Astrocyte (in vitro differentiated cells and primary cell): ENCODE results near the gene KLF9. TPM values are rescaled to one million over a fixed set of nuclear protein-coding genes. Genes with fewer than 3 reads are reported as not detected.
A peak's percentile ranks its signal among the peaks of the same experiment; 100 is the strongest.

Experiments
- DNase-seq: peaks from one replicate; pipeline ENCODE4 v3.0.0-alpha.2; 2010; ENCODE audit warnings: low read depth
- FAIRE-seq: peaks from 2 replicates; lab custom pipeline; 2011; peaks lifted over from hg19 to GRCh38; lab: Jason Lieb, UNC
- H2AFZ ChIP-seq: 2 replicates; pipeline ENCODE4 v1.6.0; 2012; ENCODE audit warnings: low read depth, low read length, inconsistent platforms
- H3K27ac ChIP-seq: 2 replicates; pipeline ENCODE4 v1.5.1; 2011; ENCODE audit warnings: low read depth, low read length, inconsistent platforms
- H3K27me3 ChIP-seq: 2 replicates; pipeline ENCODE4 v1.6.0; 2011; ENCODE audit warnings: low read length, inconsistent platforms; ENCODE audit not compliant: insufficient read depth
- H3K36me3 ChIP-seq: 2 replicates; pipeline ENCODE4 v1.5.1; 2011; ENCODE audit warnings: low read length, inconsistent platforms; ENCODE audit not compliant: insufficient read depth
- H3K4me1 ChIP-seq: 2 replicates; pipeline ENCODE4 v1.5.1; 2011; ENCODE audit warnings: low read length, inconsistent platforms; ENCODE audit not compliant: insufficient read depth
- H3K4me2 ChIP-seq: 2 replicates; pipeline ENCODE4 v1.6.0; 2012; ENCODE audit warnings: low read length, inconsistent platforms
- H3K4me3 ChIP-seq: 2 replicates; pipeline ENCODE4 v1.5.1; 2011; ENCODE audit warnings: low read depth, mild to moderate bottlenecking, low read length, inconsistent platforms; ENCODE audit not compliant: insufficient read depth
- H3K79me2 ChIP-seq: 2 replicates; pipeline ENCODE4 v1.6.0; 2012; ENCODE audit warnings: mild to moderate bottlenecking, low read length, inconsistent platforms; ENCODE audit not compliant: insufficient read depth
- H3K9ac ChIP-seq: 2 replicates; pipeline ENCODE4 v1.6.0; 2012; ENCODE audit warnings: mild to moderate bottlenecking, low read length, inconsistent platforms
- H3K9me3 ChIP-seq: 2 replicates; pipeline ENCODE4 v1.5.1; 2012; ENCODE audit warnings: low read depth, mild to moderate bottlenecking, low read length, inconsistent platforms; ENCODE audit not compliant: insufficient read depth
- H4K20me1 ChIP-seq: 2 replicates; pipeline ENCODE4 v1.6.0; 2012; ENCODE audit warnings: low read length, inconsistent platforms; ENCODE audit not compliant: insufficient read depth
- H3K27ac Mint-ChIP-seq: one replicate; pipeline ENCODE4 v1.8.0; 2021; ENCODE audit warnings: mild to moderate bottlenecking, mixed read lengths; ENCODE audit not compliant: unreplicated experiment
- H3K27me3 Mint-ChIP-seq: one replicate; pipeline ENCODE4 v1.8.0; 2021; ENCODE audit warnings: low read depth, mixed read lengths; ENCODE audit not compliant: unreplicated experiment
- H3K36me3 Mint-ChIP-seq: one replicate; pipeline ENCODE4 v1.8.0; 2021; ENCODE audit warnings: low read depth, mixed read lengths; ENCODE audit not compliant: unreplicated experiment
- H3K4me1 Mint-ChIP-seq: one replicate; pipeline ENCODE4 v1.8.0; 2021; ENCODE audit warnings: low read depth, mixed read lengths; ENCODE audit not compliant: unreplicated experiment
- H3K4me3 Mint-ChIP-seq: one replicate; pipeline ENCODE4 v1.8.0; 2021; ENCODE audit warnings: mild to moderate bottlenecking, moderate library complexity, mixed read lengths; ENCODE audit not compliant: unreplicated experiment
- H3K9me3 Mint-ChIP-seq: one replicate; pipeline ENCODE4 v1.8.0; 2021; ENCODE audit warnings: mild to moderate bottlenecking, mixed read lengths; ENCODE audit not compliant: unreplicated experiment
- CTCF ChIP-seq: IDR thresholded peaks from 2 replicates; pipeline ENCODE4 v1.5.1; 2011; ENCODE audit warnings: low read depth, mild to moderate bottlenecking, inconsistent platforms, low read length, moderate library complexity; ENCODE audit not compliant: insufficient read depth
- EZH2 ChIP-seq: IDR thresholded peaks from 2 replicates; pipeline ENCODE4 v1.6.1; 2012; ENCODE audit warnings: mild to moderate bottlenecking, low read length, inconsistent platforms; ENCODE audit not compliant: insufficient read depth
- total RNA-seq: library from RNA; stranded (reverse); gene quantifications from 2 replicates; pipeline ENCODE4 v1.2.1, GENCODE V29; 2021

The KLF9 gene
- total RNA-seq, 1 donor from 2014 or later: 4.9 TPM

- FAIRE-seq (no peak), DNase-seq (peak; percentile 47)
- Histone ChIP-seq H4K20me1 (peaks cover 18% of the 10 kb centered on the region), H3K9me3 (no peaks in the 10 kb centered on the region), H3K27ac (peak overlapping the region; percentile 49), H3K36me3 (no peaks in the 10 kb centered on the region), H3K27me3 (no peaks in the 10 kb centered on the region), H3K79me2 (peaks cover 93% of the 10 kb centered on the region), H3K9ac (peak overlapping the region; percentile 83), H3K4me1 (peaks cover 50% of the 10 kb centered on the region), H3K4me2 (no peak overlapping the region), H2AFZ (no peak overlapping the region), H3K4me3 (no peak overlapping the region)
- no peaks in the 10 kb centered on the region for H3K27me3 Mint-ChIP-seq
- no peak overlapping the region for H3K27ac Mint-ChIP-seq
- H3K4me1 Mint-ChIP-seq: peaks cover 33% of the 10 kb centered on the region
- peaks cover 7% of the 10 kb centered on the region for H3K9me3 Mint-ChIP-seq
- no peaks in the 10 kb centered on the region for H3K36me3 Mint-ChIP-seq
- H3K4me3 Mint-ChIP-seq: no peak overlapping the region
- TF ChIP-seq EZH2: no peak
- no peak for TF ChIP-seq CTCF
Observed at GRCh38 chr9:70408393-70409040, 5.9 kb downstream of the KLF9 start.

GRCh38 chr9:70407081-70407503 lies 7.4 kb downstream of the KLF9 start:
- H3K4me3 Mint-ChIP-seq: peak overlapping the region; percentile 50
- Histone ChIP-seq H3K27me3 (no peaks in the 10 kb centered on the region), H3K9ac (peak overlapping the region; percentile 83), H3K27ac (peak overlapping the region; percentile 96), H3K36me3 (no peaks in the 10 kb centered on the region), H4K20me1 (peaks cover 28% of the 10 kb centered on the region), H2AFZ (no peak overlapping the region), H3K9me3 (no peaks in the 10 kb centered on the region), H3K4me1 (peaks cover 50% of the 10 kb centered on the region), H3K4me2 (peak overlapping the region; percentile 80), H3K4me3 (no peak overlapping the region), H3K79me2 (peaks cover 96% of the 10 kb centered on the region)
- DNase-seq: peak; percentile 97
- H3K27ac Mint-ChIP-seq: peak overlapping the region; percentile 77
- no peaks in the 10 kb centered on the region for H3K27me3 Mint-ChIP-seq
- H3K9me3 Mint-ChIP-seq: peaks cover 7% of the 10 kb centered on the region
- no peak for FAIRE-seq
- TF ChIP-seq CTCF (no peak), EZH2 (no peak)
- H3K4me1 Mint-ChIP-seq: peaks cover 33% of the 10 kb centered on the region
- no peaks in the 10 kb centered on the region for H3K36me3 Mint-ChIP-seq

- H3K36me3 ChIP-seq: no peaks in the 10 kb centered on the region
- Mint-ChIP-seq H3K4me1 (peaks cover 29% of the 10 kb centered on the region), H3K36me3 (no peaks in the 10 kb centered on the region), H3K4me3 (no peak overlapping the region), H3K27ac (peak overlapping the region; percentile 49), H3K27me3 (no peaks in the 10 kb centered on the region), H3K9me3 (peaks cover 7% of the 10 kb centered on the region)
- peaks cover 92% of the 10 kb centered on the region for H3K79me2 ChIP-seq
- no peaks in the 10 kb centered on the region for H3K9me3 ChIP-seq
- no peak overlapping the region for H2AFZ ChIP-seq
- TF ChIP-seq CTCF (no peak), EZH2 (no peak)
- H4K20me1 ChIP-seq: peaks cover 26% of the 10 kb centered on the region
- H3K27me3 ChIP-seq: no peaks in the 10 kb centered on the region
- H3K4me1 ChIP-seq: peaks cover 44% of the 10 kb centered on the region
- H3K27ac ChIP-seq: peak overlapping the region; percentile 96
- peak overlapping the region; percentile 83 for H3K9ac ChIP-seq
- peak overlapping the region; percentile 6 for H3K4me3 ChIP-seq
- H3K4me2 ChIP-seq: peak overlapping the region; percentile 80
- peak; percentile 70 for DNase-seq
- FAIRE-seq: no peak
Observed at GRCh38 chr9:70406434-70406862, 8.0 kb downstream of the KLF9 start.
